HG02970 (cell line): ENCODE results near the gene MRPL9.

ENCODE experiments used
- ATAC-seq: cut with Tn5 transposase; IDR thresholded peaks from one replicate; pipeline ENCODE4 v1.9.1; 2021; ENCODE audit warnings: mild to moderate bottlenecking, moderate library complexity, moderate number of reproducible peaks; ENCODE audit not compliant: unreplicated experiment, low FRiP score

Gene MRPL9

GRCh38 chr1:151713874-151714273 is 49.4 kb downstream of the MRPL9 start:
- no peak for ATAC-seq

GRCh38 chr1:151713044-151713443 is 50.3 kb downstream of the MRPL9 start:
- no peak for ATAC-seq

GRCh38 chr1:151711951-151712350 is 51.3 kb downstream of the MRPL9 start:
- no peak for ATAC-seq

- ATAC-seq, result no peak
Measured at GRCh38 chr1:151711044-151711800, 52.1 kb downstream of the MRPL9 start.

- no peak for ATAC-seq
Measured at GRCh38 chr1:151710187-151710840, 53.0 kb downstream of the MRPL9 start.
